H9 (cell line): ENCODE data around the gene HADH. TPM values are rescaled to one million over a fixed set of nuclear protein-coding genes. Genes with fewer than 3 reads are reported as not detected.

Source experiments
- DNase-seq: peaks from one replicate; pipeline ENCODE4 v3.0.0-alpha.2; 2017
- H2AFZ ChIP-seq: one replicate; pipeline ENCODE4 v1.6.1; 2013; ENCODE audit warnings: mild to moderate bottlenecking, low read length, control low read depth, moderate library complexity
- H2AK5ac ChIP-seq: 2 replicates; pipeline ENCODE4 v1.6.1; 2013; ENCODE audit warnings: low read length, control low read depth, mixed read lengths; ENCODE audit not compliant: insufficient read length
- H2BK120ac ChIP-seq: one replicate; pipeline ENCODE4 v1.6.1; 2013; ENCODE audit warnings: low read depth, mild to moderate bottlenecking, low read length, control low read depth, inconsistent platforms; ENCODE audit not compliant: poor library complexity, severe bottlenecking
- H2BK12ac ChIP-seq: 2 replicates; pipeline ENCODE4 v1.6.1; 2013; ENCODE audit warnings: low read length, control low read depth, mixed read lengths, low read depth; ENCODE audit not compliant: insufficient read length
- H2BK15ac ChIP-seq: 2 replicates; pipeline ENCODE4 v1.6.1; 2013; ENCODE audit warnings: low read depth, low read length, control low read depth
- H2BK20ac ChIP-seq: one replicate; pipeline ENCODE4 v1.6.1; 2013; ENCODE audit warnings: low read depth, mild to moderate bottlenecking, low read length, control low read depth, inconsistent platforms; ENCODE audit not compliant: poor library complexity, severe bottlenecking
- H2BK5ac ChIP-seq: 2 replicates; pipeline ENCODE4 v1.6.1; 2013; ENCODE audit warnings: low read length, control low read depth, mixed read lengths; ENCODE audit not compliant: insufficient read length
- H3K14ac ChIP-seq: 2 replicates; pipeline ENCODE4 v1.6.1; 2013; ENCODE audit warnings: low read length, control low read depth; ENCODE audit not compliant: insufficient read depth
- H3K18ac ChIP-seq: 2 replicates; pipeline ENCODE4 v1.6.1; 2013; ENCODE audit warnings: low read depth, mild to moderate bottlenecking, mixed read lengths, low read length, control low read depth; ENCODE audit not compliant: insufficient read length
- H3K23ac ChIP-seq: 2 replicates; pipeline ENCODE4 v1.6.1; 2013; ENCODE audit warnings: low read length, control low read depth, mixed read lengths, low read depth; ENCODE audit not compliant: insufficient read length
- H3K23me2 ChIP-seq: 2 replicates; pipeline ENCODE4 v1.6.1; 2013; ENCODE audit warnings: low read depth, mild to moderate bottlenecking, mixed read lengths, low read length, control low read depth; ENCODE audit not compliant: insufficient read length, poor library complexity, severe bottlenecking
- H3K27ac ChIP-seq: 2 replicates; pipeline ENCODE4 v1.5.1; 2013; ENCODE audit warnings: low read length, control low read depth, mixed read lengths, low read depth; ENCODE audit not compliant: insufficient read length
- H3K27me3 ChIP-seq: 2 replicates; pipeline ENCODE4 v1.6.1; 2013; ENCODE audit warnings: low read length, control low read depth, inconsistent platforms; ENCODE audit not compliant: insufficient read depth
- H3K4ac ChIP-seq: 2 replicates; pipeline ENCODE4 v1.6.1; 2013; ENCODE audit warnings: low read depth, mild to moderate bottlenecking, control low read depth, inconsistent platforms, low read length, moderate library complexity
- H3K4me1 ChIP-seq: 2 replicates; pipeline ENCODE4 v1.6.1; 2013; ENCODE audit warnings: low read length, control low read depth, inconsistent platforms; ENCODE audit not compliant: insufficient read depth
- H3K4me2 ChIP-seq: 2 replicates; pipeline ENCODE4 v1.6.1; 2013; ENCODE audit warnings: low read length, control low read depth, mixed read lengths; ENCODE audit not compliant: insufficient read length, insufficient read depth
- H3K56ac ChIP-seq: 2 replicates; pipeline ENCODE4 v1.6.1; 2013; ENCODE audit warnings: low read depth, mild to moderate bottlenecking, mixed read lengths, low read length, control low read depth; ENCODE audit not compliant: insufficient read length
- H3K79me1 ChIP-seq: 2 replicates; pipeline ENCODE4 v1.6.1; 2013; ENCODE audit warnings: low read depth, mild to moderate bottlenecking, moderate library complexity, low read length, control low read depth, inconsistent platforms; ENCODE audit not compliant: insufficient read depth, poor library complexity, severe bottlenecking
- H3K79me2 ChIP-seq: 2 replicates; pipeline ENCODE4 v1.6.1; 2013; ENCODE audit warnings: low read length, control low read depth, inconsistent platforms; ENCODE audit not compliant: insufficient read depth
- H3K9ac ChIP-seq: 2 replicates; pipeline ENCODE4 v1.6.1; 2013; ENCODE audit warnings: low read length, control low read depth, mixed read lengths; ENCODE audit not compliant: insufficient read length; ENCODE audit errors: extremely low read depth
- H3K9me3 ChIP-seq: one replicate; pipeline ENCODE4 v1.6.1; 2013; ENCODE audit warnings: low read depth, low read length, inconsistent platforms; ENCODE audit not compliant: control insufficient read depth
- H3T11ph ChIP-seq: one replicate; pipeline ENCODE4 v1.6.1; 2013; ENCODE audit warnings: mild to moderate bottlenecking, low read length, control low read depth, inconsistent platforms
- H4K20me1 ChIP-seq: one replicate; pipeline ENCODE4 v1.6.1; 2013; ENCODE audit not compliant: control insufficient read depth, insufficient read length, insufficient read depth
- H4K5ac ChIP-seq: 2 replicates; pipeline ENCODE4 v1.6.1; 2013; ENCODE audit warnings: low read depth, mild to moderate bottlenecking, mixed read lengths, low read length, control low read depth; ENCODE audit not compliant: insufficient read length
- H4K8ac ChIP-seq: replicated peaks from 2 replicates; pipeline ENCODE4 v1.6.1; 2013; ENCODE audit warnings: low read length, control low read depth, mixed read lengths, low read depth; ENCODE audit not compliant: insufficient read length
- H4K91ac ChIP-seq: 2 replicates; pipeline ENCODE4 v1.6.1; 2013; ENCODE audit warnings: low read depth, mild to moderate bottlenecking, moderate library complexity, mixed read lengths, low read length, control low read depth; ENCODE audit not compliant: insufficient read length
- H3K27ac Mint-ChIP-seq, 3 experiments: 2 replicates in 2 of 3; 3 replicates in 1 of 3; pipeline ENCODE4 v1.8.0; 2020 to 2021; ENCODE audit warnings: mixed read lengths in 3 of 3, mild to moderate bottlenecking in 1 of 3, moderate library complexity in 1 of 3
- H3K27me3 Mint-ChIP-seq: 2 replicates; pipeline ENCODE4 v1.8.0; 2021; ENCODE audit warnings: low read depth, mild to moderate bottlenecking, moderate library complexity, mixed read lengths
- H3K36me3 Mint-ChIP-seq, 3 experiments: 2 replicates in 2 of 3; 3 replicates in 1 of 3; pipeline ENCODE4 v1.8.0; 2020 to 2021; ENCODE audit warnings: low read depth in 3 of 3, mixed read lengths in 3 of 3; ENCODE audit not compliant: insufficient read depth in 1 of 3
- H3K4me1 Mint-ChIP-seq, 2 experiments: 2 replicates each; pipeline ENCODE4 v1.8.0; 2020; ENCODE audit warnings: mixed read lengths in 2 of 2
- H3K4me3 Mint-ChIP-seq, 2 experiments: 2 replicates in 1 of 2; 3 replicates in 1 of 2; pipeline ENCODE4 v1.8.0; 2020 to 2021; ENCODE audit warnings: mild to moderate bottlenecking in 2 of 2, mixed read lengths in 2 of 2, moderate library complexity in 1 of 2
- H3K9me3 Mint-ChIP-seq, 2 experiments: 2 replicates in 1 of 2; 3 replicates in 1 of 2; pipeline ENCODE4 v1.8.0; 2020; ENCODE audit warnings: mild to moderate bottlenecking in 2 of 2, mixed read lengths in 2 of 2, moderate library complexity in 1 of 2
- CTCF ChIP-seq: fragments of 200-600 bp; sonication (generic); conservative IDR thresholded peaks from 3 replicates; pipeline ENCODE4 v1.8.0; 2021; ENCODE audit warnings: antibody characterized with exemption, mild to moderate bottlenecking
- WGBS: extraction: QIAGEN DNeasy Blood & Tissue Kit; methylation state at CpG from one replicate; pipeline ENCODE4 v1.1.7; 2013; ENCODE audit warnings: missing lambda C conversion rate, low lambda C conversion rate, mixed read lengths; ENCODE audit not compliant: insufficient read length; ENCODE audit errors: extremely low coverage; 5-methylcytosine and 5-hydroxymethylcytosine counted together
- total RNA-seq: library from RNA; stranded (reverse); gene quantifications from 2 replicates; pipeline ENCODE4 v1.2.1, GENCODE V29; 2021

Gene HADH
- total RNA-seq, 1 experiment from 2014 or later: 44.4 TPM

- TF ChIP-seq CTCF: no peak
- H3K14ac ChIP-seq: no peak overlapping the region
- H3K23ac ChIP-seq: no peak overlapping the region
- no peak overlapping the region for H2AK5ac ChIP-seq
- H3K27ac ChIP-seq: no peak overlapping the region
- H3K79me1 ChIP-seq: peaks cover 12% of the 10 kb centered on the region
- H2BK12ac ChIP-seq: no peak overlapping the region
- H2BK5ac ChIP-seq: no peak overlapping the region
- H2BK120ac ChIP-seq: no peak overlapping the region
- H3K9ac ChIP-seq: no peak overlapping the region
- H3T11ph ChIP-seq: no peak overlapping the region
- H3K36me3 Mint-ChIP-seq: peaks cover 30 to 52% (median 42%) of the 10 kb centered on the region in 3 experiments
- no peaks in the 10 kb centered on the region for H3K27me3 Mint-ChIP-seq
- no peak overlapping the region for H2BK15ac ChIP-seq
- H3K4me1 Mint-ChIP-seq: peaks cover 10 to 19% of the 10 kb centered on the region in 2 experiments
- no CpG with 5 or more reads among the region's 5 CpGs for WGBS
- H3K23me2 ChIP-seq: no peaks in the 10 kb centered on the region
- H3K27ac Mint-ChIP-seq: peak overlapping the region in 2 of 3 experiments; percentile 19 to 24; a peak in 1 of 7 replicates
- no peak overlapping the region for H4K91ac ChIP-seq
- no peak overlapping the region for H3K4me3 Mint-ChIP-seq
- H3K4me2 ChIP-seq: no peak overlapping the region
- no peak overlapping the region for H3K56ac ChIP-seq
- H3K4me1 ChIP-seq: no peaks in the 10 kb centered on the region
- no peak overlapping the region for H3K18ac ChIP-seq
- H4K20me1 ChIP-seq: no peaks in the 10 kb centered on the region
- peaks cover 8% of the 10 kb centered on the region; the same call in 1 of the 2 replicates for H3K79me2 ChIP-seq
- H4K5ac ChIP-seq: no peak overlapping the region
- H3K9me3 ChIP-seq: peaks cover 2% of the 10 kb centered on the region
- H2AFZ ChIP-seq: no peak overlapping the region
- no peak overlapping the region for H4K8ac ChIP-seq
- no peaks in the 10 kb centered on the region for H3K27me3 ChIP-seq
- H2BK20ac ChIP-seq: no peak overlapping the region
- H3K9me3 Mint-ChIP-seq: peaks cover 10 to 12% of the 10 kb centered on the region in 2 experiments; a peak in 4 of 5 replicates
- DNase-seq: no peak
- no peak overlapping the region for H3K4ac ChIP-seq
These were observed 7.5 kb downstream of the HADH start for GRCh38 chr4:107996949-107997788.
